NCI-H510A treated with DMSO at 0.1 percent for 48 hours (cell line): ENCODE data around the gene KCNK17.
"Not testable (repeated sequence)": the region's sequence is repeated elsewhere in the genome, so short reads cannot be mapped to it uniquely, and the experiment has no call there.

Experiments
- DNase-seq: peaks from one replicate; lab custom pipeline; 2025; lab: John Stamatoyannopoulos, UW

Gene KCNK17

DNA sequence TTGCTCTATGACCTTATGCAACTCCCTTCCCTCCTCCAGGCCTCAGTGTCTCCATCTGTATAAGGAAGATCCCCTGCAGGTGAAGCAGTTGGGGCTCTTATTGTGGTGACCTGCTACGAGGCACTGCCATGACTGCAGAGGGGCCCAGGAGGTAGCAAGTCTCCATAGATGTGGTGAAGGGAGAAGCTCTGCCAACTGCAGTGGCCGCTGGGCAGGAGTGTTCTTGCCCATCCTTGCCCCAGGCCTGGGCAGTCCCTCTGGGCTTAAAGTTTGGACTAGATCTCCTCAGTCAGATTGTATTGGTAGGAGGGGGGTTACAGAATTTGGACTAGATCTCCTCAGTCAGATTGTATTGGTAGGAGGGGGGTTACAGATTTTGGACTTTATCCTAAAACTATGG is 12.2 kb downstream of the KCNK17 start:
- DNase-seq: no peak

DNA sequence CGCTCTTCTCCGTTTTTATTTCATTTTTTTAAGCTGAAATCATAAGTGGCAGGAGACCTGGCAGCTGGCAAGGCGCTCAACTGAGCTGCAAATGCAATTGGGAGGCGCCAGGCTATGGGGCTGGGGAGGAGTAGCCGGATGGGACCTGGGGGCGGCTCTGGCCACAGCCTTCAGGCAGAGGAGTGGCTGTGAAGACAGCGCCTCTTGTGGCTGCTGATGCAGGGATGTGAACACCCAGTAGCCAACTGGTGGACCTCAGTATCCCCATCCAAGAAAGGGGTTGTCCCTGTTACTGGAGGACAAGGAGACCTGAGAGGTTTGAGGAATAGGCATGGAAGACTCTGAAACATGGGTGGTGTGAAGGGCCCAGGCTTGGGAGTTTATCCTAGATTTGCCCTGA is 12.6 kb downstream of the KCNK17 start:
- DNase-seq: no peak

DNA sequence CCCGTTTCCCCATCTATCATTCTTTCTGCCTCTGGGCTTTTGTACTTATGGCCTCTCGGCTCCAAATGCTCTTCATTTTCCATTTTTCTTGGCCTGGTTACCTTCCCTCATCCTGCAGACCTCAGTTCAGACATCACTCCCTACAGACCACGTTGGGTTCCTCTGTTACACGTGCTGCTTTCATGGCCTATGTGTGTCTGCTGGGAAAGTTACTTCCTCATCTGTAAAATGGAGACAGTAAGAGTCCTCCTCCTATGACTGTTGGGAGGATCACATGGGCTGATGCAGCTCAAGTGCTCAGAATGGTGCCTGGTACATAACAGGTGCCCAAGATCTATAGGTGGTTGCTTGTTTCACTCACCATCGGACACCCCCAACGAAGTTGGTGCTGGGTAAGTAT is 13.5 kb downstream of the KCNK17 start:
- no peak for DNase-seq

DNA sequence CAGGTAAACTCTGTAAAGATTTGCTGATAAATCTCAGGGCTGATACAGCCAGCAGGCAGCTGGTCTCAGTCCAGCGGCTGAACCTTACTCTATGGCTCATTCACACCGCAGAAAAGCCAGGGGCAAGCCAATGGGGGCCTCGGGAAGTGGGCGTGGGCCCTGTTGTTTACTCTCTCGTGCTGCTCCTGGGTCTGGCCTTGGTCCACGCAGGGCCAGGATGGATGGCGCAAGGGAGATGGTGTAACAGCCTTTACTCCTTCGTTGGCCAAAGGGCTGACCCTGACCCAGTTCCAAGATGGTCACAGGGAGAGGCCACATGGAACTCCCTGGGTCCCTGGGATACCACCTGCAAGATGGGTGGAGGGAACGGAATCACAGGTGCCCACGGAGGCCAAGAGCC is 16.2 kb downstream of the KCNK17 start:
- DNase-seq: no peak

DNA sequence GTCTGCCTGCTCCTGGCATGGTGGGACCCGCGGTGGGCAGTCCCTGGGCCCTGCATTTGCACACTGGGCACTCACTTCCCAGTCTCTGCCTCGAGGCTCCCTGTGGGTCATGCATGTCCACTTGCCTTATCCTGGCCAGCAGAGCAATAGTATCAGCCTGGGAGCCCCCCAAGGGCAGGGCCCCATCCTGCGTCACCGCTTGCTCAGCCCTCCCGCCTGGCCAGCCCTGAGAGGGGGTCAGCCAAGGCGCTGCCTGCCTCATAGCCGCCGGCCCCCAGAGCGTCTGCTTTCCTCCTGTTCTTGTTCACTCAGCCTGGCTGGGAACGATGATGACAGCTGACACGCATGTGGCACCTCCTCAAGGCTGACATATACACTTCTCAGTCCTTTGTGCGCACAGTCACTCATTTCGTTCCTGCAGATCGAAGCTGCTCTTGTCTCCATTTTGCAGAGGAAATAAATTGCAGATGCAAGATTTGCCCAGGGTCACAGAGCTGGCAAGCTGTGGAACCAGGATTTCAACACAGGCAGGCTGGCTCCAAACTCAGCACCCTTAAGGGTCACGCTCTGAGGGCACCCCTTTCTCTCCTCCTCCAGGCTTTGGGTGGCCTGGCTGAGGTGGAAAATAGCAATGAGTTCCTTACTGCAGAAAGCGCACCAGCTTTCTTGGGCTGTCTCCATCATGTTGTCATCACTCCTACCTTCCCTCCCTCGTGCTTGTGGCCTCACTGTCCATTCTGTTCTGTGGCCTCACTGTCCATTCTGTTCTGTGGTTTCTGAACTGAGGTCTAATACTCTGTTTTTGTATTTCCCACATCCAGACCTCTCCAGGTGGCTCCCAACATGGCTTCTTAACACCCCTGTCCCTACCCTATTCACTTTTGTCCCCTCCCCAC is 17.2 kb downstream of the KCNK17 start:
- no peak for DNase-seq

DNA sequence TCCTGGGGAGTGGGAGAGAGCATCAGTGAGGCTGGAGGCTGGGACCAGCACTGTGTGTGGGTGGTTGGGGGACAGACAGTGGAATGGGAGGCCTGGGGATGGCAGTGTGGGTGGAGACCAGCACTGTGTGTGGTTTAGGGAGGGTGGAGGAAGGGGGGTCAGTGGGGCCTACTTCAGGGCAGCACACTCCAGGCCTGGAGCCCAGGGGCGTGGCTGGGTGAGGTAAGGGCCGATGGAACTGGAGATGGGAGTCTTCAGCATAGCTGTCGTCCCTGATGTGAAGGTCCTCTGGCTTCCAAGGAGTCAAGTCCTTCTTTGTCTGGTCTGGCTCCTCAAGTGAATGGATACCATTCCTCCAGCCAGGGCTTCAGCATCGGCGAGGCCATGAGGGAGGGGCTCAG is 18.6 kb downstream of the KCNK17 start:
- DNase-seq: peak; percentile 59

DNA sequence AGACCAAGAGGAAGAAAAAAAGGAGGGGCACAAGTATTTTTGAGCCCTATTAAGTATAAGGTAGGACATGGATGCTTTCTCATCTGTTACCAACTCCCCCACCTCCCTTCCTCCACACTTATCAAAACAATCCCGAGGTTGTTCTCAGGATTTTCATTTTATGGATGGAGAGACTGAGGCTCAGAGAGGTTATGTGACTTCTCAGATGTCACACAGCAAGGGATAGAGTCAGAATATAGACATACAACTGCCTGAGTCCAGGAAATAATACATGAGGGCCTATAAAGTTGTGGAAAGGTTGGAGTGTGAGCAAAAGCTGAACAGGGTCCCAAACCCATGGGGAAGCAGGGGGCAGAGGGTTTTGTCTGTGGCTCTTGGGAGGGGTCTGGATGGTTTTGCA is 19.3 kb downstream of the KCNK17 start:
- DNase-seq: no peak

DNA sequence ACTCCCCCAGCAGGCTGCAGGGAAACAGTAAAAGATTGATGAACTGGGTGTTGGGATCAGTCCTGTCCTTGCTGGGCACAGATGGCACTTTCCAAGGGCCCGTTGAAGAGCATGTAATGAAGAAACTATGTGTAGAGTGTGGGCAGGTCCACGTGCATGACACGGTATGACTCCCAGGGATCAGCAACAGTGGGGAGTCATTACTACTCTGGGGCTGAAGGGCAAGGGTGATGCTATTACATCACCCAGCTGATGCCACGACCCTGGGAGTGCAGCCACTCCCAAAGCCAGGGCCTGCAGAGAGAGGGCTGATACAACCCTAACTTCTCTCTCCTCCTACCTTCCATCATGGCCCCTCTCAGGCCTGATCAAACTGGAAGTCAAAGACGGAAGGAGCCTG is 20.1 kb downstream of the KCNK17 start:
- no peak for DNase-seq

DNA sequence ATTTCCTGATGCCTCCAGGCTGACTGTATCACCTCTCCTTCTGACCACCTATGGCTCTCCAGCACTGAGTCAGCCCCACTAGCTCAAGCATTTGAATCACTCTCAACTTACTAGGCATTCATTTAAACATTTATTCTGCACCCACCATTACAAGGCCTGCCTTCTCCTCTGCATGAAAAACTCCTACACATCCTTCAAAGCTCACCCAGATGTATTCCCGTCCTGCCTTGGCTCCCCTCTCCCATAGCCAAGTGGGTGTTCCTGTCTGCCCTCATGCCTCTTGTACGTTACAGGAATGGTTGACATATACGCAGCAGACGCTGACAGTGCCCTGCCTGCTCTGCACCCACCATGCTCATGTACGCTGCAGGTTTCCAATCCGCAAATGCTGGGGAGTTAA is 21.6 kb downstream of the KCNK17 start:
- DNase-seq: no peak

DNA sequence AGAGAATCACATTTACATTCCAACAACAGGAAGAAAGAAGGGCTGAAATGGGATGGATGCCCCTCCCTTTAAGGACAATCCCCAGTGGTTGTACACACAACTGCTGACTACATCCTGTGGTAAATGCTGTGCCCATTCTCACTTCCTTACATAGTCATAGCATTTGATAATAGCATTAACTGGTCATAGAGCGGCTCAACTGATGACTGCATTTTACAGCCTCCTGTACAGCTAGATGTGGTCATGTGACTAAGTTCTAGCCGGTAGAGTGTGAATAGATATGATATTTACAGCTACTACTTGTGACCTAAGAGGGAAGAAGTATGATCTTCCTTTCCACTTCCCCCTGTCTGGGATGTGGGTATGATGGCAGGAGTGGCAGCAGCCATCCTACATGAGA is 24.7 kb downstream of the KCNK17 start:
- DNase-seq: no peak

DNA sequence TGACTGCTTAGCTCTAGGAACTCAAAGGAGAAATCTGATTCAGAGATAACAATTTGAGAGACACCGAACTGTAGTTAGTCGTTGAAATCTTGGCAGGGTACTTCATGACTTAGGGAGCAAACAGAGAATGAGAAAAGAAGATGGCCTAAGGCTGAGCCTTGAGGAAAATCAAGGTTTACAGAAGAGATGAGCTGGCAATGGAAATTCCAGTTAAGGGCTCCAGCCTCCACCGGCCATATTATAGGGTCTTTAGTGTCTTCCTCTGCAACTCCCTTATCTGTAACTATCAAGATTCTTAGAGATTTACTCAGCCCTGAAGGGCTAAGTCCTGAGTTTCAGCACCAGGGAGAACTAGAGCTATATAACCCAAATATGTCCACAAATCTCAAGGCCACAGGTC is 26.6 kb downstream of the KCNK17 start:
- DNase-seq: no peak

DNA sequence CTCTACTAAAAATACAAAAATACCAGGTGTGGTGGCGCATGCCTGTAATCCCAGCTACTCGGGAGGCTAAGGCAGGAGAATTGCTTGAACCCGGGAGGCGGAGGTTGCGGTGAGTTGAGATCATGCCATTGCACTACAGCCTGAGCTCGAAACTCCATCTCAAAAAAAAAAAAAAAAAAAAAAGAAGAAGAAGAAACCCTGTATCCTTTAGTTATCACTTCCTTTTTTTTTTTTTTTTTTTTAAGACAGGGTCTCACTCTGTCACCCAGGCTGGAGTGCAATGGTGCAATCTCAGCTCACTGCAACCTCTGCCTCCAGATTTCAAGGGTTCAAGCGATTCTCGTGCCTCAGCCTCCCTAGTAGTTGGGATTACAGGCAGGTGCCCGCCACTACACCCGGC is 27.6 kb downstream of the KCNK17 start:
- DNase-seq: not testable (repeated sequence)

DNA sequence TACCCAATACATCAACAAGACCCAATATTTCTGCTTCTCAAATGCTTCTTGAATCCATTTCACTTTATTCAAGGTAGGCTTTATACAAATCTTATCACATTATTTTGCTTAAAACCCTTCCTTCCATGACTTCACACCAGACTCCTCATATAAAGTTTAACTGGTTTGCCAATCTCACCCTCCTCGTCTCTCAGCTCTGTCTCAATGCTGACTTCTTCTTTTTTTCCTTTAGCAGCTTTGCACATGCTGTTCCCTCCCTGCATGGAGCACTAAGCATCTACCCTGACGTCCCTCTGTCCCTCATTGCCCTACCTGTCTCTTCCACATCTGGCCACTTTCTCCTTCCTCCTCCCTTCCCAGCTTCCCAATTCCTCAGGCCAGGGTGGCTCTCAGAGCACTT is 31.4 kb downstream of the KCNK17 start:
- no peak for DNase-seq

DNA sequence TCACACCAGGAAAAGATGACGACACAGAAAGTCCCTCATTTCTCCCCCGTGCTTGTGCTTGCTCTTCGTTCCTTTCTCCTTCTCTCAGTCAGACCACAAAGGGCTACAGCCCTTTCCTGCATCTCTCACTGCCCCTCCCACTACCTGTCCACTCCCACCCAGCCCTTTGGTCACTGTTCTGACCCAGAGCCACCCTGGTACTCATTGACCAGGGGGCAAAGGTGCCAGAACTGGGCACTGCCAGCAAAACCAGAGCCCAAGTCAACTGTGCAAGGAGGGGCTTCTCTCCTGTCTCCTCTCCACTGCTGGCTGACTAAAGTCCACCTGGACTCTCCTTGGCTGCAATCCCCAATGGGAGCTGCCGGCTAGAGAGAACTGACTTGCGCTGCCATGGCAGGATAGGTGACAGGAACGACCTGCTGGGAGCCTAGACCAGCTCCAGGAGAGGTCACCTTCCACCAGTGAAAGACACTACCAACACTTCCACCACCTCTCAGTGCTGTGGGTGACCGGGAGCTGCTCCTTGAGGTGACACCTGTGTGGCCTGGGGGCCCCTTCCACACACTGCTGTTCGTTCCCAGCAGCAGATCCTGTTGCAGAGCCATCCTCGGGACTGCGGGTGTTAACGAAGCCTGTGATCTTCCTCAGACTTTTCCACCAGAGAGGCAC is 32.8 kb downstream of the KCNK17 start:
- no peak for DNase-seq

DNA sequence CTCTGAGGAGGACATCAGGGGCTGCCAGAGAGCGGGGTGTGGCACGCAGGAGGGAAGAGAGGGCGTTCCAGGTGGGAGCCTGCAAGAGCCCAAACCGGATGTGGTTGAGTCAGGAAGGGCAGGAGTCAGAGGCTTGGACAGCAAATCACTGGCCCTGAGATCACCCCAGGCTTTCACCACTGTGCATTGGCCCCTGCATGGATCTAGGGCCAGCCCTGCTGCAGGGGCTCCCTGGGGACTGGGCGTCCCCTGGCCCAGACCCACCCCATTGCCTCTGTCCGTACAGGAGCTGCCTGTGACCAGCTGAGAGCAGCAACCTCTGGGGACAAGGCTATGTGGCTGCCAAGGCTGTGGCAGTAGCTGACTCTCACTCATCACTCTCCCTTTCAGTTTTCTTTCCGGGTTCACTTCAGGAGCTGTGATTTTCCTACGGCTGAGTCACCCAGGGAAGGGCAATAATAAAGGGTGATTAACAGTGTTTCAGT is 33.9 kb downstream of the KCNK17 start:
- DNase-seq: no peak

DNA sequence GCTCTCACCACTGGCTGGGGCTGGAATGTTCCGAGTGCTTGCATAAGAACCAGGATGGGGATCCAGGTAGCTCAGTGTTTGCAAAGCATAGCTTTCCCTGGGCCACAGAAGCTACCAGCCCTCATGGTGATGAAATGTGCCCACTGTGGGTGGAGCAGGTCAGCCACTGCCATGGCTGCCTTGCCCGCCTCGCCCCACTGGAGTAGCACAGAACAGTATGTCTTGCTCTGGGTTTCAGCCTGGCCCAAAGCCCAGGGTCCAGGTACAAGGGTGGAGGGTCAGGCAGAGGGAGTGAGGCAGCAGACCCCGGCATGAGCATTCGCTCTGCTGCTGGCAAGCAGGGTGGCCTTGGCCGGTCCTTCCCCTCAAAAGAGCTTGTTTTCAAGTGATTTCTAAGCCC is 34.7 kb downstream of the KCNK17 start:
- DNase-seq: no peak

DNA sequence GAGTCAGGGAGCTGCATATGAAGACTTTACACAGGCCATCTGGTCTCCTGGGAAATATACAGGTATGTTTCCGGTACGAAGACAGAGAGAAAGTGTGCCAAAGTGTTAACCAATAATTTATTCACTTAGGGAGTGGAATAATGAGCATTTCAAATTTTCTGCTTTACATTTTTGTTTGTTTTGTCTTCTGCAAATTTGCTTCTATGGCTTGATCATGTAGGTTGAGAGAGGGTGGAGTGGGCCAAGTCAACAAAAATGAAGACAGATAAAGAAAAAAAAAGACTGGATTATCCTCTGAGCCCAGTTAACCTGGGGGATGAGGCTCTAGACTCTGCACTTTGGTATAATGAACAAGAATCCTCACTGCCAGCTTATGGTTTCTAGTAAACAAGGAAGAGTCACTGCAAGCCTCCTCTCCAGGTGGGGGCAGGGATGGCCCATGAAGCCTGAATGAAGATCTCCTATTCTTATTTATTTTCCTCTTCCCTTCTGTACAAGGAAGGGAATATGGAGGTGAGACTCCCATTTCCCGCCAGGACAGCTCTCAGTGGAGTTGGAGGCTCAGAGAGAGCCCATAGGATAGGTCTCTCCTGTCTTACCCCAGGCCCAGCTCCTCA is 37.7 kb downstream of the KCNK17 start:
- no peak for DNase-seq

DNA sequence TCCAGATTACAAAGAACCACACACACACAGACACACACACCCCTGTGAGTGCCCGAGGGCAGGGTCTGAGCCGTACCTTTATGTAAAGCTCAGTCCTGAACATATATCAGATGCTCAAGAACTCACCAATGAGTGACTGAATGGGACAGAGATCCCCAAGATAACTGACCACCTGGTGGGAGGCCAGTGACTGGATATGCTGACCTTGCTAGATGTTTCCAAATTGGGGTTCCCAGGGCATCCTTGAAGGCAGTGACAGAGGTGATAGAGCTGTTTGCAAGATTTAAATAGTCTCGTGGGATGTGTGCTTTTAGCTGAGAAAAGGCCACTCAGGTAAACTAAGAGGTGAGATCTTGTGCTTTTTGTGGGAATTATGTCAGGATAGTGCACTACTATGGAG is 39.3 kb downstream of the KCNK17 start:
- no peak for DNase-seq

DNA sequence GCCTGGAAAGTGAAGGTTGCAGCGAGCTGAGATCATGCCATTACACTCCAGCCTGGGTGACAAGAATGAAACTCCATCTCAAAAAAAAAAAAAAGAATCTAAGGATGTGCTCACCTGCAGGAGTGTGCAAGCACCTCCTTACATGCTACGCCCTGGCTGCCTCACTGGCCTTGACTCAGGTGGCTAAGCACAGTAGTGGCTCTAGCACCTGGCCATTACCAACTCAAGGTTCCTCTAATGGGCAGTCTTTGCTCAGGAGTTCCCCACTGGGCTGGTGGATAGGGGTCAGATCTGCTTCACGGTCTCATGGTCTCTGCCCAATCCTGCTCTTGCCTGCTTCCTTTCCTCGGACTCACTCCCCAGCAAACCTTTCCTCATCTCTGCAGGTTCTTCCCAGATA is 39.7 kb downstream of the KCNK17 start:
- DNase-seq: no peak

DNA sequence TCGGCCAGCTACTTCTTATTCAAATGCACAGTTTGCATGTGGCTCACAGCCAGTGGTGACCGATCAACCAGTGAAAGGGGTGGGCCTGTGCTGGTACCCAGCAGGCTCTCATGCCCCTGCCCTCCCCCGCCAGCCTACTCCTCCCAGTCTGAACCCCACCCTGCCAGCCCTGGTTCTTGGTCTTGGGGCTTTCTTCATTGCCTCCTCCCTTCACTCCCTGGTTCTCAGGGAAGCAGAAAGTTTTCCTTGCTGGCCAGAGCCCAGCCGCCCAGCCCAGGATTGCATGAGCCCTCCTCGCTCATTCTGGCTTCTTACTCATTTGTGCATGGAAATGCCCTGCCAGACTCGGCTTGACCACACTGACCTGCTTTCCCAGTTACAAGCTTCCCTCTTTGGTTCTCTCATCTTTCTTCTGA is 40.8 kb downstream of the KCNK17 start:
- no peak for DNase-seq

DNA sequence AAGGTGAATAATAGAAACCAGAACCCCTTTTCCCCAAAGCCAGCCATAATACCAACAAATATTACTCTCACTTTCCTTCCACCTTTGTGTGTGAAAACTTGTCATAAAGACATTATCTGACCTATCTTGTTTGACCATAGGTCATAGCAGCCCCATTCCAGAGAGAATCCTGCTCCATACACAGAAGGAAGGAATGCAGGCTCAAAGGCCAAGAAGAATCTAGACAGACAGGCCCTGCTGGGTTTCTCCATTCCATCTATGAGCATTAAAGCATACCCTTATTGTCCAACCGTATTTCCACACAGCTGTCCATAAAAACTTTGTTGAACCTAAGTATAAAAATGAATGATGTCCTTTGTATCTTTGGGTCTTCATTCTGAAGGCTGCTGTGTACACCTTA is 44.3 kb downstream of the KCNK17 start:
- no peak for DNase-seq

DNA sequence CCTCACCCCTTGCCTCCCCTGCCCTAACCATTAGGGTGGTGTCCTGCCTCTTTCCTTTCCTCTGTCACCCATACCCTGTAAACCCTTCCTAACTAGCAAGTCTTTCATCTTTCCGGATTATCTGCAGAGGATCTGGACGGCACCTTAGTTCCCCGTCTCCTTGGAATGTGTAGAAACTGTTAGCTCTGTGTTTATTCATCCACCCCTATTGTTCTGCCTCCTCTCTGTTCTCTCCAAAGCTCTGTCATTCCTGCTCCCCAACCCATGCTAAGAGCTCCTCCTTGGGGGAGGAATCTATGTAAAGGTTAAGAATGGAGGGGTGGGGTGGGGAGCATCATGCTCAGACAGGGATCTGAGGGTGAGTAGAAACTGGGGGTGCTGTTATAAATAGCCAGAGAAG is 45.5 kb downstream of the KCNK17 start:
- DNase-seq: no peak

DNA sequence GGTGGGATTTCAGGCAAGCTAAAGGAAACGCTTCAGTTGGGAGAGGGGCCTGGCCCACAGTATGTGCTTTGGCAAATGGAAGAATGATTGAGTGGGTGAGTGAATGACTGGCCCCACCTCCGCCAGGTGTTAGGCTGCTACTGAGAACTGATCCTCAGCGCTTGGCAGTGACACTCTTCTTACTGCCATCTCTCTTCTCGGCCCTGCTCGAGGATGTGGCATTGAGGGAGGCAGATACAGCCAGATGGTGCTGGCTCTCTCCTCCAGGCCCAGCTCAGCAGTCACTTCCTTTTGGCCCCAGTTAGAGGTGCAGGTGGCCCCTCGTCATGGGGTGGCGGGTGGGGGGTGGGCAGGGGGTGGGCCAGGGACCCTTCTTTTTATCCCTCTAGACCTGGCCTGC is 46.0 kb downstream of the KCNK17 start:
- peak; percentile 87 for DNase-seq
